Measurements from ENCODE around the gene KIF22.
"Not testable (repeated sequence)": the region's sequence is repeated elsewhere in the genome, so short reads cannot be mapped to it uniquely, and the experiment has no call there.

Gene KIF22

GRCh38 chr16:29815793-29816693 is 25.5 kb downstream of the KIF22 start, which contains the start of gene PAGR1:
TSS of gene PAGR1 (plus strand) at chr16:29816152. CDS start at chr16:29816526, 374 bp downstream.
- peak; percentile 98 for DNase-seq

DNA sequence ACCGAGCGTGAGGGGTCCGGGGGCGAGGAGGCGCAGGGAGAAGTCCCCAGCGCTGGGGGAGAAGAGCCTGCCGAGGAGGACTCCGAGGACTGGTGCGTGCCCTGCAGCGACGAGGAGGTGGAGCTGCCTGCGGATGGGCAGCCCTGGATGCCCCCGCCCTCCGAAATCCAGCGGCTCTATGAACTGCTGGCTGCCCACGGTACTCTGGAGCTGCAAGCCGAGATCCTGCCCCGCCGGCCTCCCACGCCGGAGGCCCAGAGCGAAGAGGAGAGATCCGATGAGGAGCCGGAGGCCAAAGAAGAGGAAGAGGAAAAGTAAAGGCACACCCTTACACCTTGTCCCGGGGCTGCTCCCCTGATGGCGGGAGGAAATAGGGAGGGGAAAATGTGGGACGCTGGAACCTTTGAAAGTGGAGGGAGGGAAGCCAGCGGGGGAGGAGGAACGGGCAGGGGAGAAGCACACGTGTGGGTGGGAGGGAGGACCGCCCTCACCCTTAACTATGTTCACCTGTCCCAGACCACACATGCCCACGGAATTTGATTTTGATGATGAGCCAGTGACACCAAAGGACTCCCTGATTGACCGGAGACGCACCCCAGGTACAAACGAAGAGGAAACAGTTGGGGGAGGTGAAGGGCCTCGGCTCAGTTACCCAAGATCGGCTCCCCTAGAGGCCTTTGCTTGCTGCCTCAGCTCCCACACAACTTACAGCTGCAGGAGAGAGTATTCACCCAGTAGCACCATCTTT is 26.3 kb downstream of the KIF22 start:
- DNase-seq: peak; percentile 66

DNA sequence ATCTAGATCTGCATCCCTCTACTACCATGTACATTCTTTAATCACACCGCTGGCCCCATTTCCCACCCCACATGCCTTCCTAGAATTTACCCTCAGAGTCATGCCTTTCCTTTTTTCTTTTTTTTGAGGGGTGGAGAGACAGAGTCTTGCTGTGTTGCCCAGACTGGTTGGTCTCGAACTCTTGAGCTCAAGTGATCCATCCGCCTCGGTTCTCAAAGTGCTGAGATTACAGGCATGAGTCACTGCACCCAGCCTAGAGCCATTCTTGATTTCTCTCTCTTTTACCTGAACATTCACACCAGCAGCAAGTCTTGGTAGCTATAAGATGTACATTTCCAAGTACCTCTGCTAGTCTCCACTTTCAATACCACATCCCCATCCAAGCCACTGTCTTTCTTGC is 27.5 kb downstream of the KIF22 start:
- no peak for DNase-seq

DNA sequence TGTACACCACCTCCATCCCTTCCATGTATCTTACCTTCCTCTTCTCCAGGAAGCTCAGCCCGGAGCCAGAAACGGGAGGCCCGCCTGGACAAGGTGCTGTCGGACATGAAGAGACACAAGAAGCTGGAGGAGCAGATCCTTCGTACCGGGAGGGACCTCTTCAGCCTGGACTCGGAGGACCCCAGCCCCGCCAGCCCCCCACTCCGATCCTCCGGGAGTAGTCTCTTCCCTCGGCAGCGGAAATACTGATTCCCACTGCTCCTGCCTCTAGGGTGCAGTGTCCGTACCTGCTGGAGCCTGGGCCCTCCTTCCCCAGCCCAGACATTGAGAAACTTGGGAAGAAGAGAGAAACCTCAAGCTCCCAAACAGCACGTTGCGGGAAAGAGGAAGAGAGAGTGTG is 29.0 kb downstream of the KIF22 start:
- no peak for DNase-seq

GRCh38 chr16:29820271-29820701 is 29.7 kb downstream of the KIF22 start, which contains the start of gene MVP:
TSS of gene MVP (plus strand) at chr16:29820462. CDS start at chr16:29830550, 10,088 bp downstream.
- DNase-seq: peak; percentile 62

- peak; percentile 48 for DNase-seq
Measured at GRCh38 chr16:29820730-29821642, 30.4 kb downstream of the KIF22 start.

- no peak for DNase-seq
Measured at GRCh38 chr16:29821643-29822115, 31.1 kb downstream of the KIF22 start.

- no peak for DNase-seq
Measured at GRCh38 chr16:29824589-29825144, 34.1 kb downstream of the KIF22 start.

DNA sequence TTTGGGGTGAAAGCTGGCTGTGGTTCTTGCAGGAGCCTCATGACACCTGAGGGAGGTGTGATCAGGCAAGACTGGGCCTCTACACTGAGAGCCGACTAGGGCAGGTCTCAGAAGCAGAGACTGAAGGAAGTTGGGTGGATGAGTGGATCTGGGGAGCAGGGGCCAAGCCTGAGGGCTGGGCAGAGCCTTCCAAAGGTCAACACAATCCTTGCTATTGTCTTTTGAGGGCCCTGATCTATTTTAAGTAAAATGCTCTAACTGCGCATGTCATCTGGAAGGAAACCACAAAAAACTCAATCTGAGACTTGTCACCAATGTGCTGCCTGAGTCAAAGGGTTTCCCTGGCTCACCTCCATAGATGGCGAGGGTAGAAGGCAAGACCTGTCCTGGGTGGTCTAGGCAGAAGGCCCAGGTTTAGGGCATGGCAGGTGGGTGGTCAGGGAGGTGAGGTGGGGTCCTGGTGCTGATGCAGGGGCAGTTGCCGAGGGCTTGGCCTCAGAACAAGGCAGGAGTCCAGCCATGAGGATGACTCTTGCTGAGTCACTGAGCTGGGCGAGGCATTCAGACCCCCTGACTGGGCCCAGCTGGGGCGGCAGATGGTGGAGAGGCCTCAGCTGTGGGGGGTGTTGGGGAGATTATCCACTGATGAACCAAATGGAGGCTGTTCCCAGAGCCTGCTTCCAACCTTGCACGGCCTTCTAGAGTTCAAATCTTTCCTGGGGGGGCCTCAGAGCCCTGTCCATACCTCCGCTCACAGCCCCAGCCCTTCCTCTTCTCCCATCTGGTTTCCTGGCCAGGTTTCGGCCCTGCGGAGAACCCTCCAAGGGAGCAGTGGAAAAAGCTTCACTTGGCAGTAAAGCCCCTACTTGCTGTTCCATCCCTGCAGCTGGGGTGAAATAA is 34.8 kb downstream of the KIF22 start:
- peak; percentile 63 for DNase-seq

- no peak for DNase-seq
Measured at GRCh38 chr16:29826342-29826695, 35.8 kb downstream of the KIF22 start.

GRCh38 chr16:29830774-29831173 is 40.2 kb downstream of the KIF22 start:
- DNase-seq: no peak

DNA sequence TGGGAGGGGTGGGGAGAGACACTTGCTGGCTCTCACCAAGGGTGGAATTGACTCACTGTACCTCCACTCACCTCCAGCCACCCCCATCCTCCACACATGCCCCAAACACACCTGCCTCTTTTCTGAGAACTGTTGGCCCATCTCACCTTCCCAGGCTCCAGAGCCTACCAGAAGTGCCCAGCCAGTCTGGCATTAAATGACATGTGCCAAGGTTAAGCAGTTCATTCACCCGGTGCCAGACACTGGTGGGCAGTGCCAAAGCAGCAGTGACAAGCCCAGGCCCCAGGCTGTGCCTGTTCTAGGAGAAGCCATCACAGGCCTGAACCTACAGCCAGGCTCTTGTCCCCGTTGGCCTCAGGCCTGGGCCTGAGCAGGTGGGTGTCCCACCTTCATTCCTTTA is 40.9 kb downstream of the KIF22 start:
- no peak for DNase-seq

DNA sequence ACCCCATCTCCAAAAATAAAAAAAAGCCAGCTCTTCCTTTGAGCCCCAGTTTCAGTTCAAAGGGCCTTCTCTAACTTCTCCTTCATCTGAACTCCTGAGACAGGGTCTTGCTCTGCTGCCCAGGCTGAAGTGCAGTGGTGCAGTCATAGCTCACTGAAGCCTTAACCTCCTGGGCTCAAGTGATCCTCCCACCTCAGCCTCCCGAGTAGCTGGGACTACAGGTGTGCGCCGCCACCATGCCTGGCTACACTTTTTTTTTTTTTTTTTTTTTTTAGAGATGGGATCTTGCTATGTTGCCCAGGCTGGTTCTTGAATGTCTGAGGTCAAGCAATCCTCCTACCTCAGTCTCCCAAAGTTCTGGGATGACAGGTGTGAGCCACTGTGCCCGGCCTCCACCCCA is 42.7 kb downstream of the KIF22 start:
- DNase-seq: not testable (repeated sequence)

DNA sequence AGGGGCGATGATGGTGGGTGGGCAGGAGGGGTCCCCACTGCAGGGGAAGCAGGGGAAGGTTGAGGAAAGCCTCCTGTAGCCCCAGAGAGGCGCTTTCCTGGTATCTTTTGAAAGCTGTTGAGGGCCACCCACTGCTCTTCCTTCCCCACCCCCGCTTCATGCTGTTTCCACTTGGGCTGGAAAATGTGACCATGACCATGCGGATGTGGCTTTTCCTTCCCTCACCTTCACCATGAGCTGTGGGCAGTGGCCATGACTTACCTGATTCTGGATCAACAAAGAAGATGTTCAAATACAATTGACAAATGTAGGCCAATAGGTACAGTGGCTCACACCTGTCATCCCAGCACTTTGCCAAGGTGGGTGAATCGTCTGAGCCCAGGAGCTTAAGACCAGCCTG is 43.5 kb downstream of the KIF22 start:
- no peak for DNase-seq

- DNase-seq: no peak
Measured at GRCh38 chr16:29835926-29836325, 45.4 kb downstream of the KIF22 start.

DNA sequence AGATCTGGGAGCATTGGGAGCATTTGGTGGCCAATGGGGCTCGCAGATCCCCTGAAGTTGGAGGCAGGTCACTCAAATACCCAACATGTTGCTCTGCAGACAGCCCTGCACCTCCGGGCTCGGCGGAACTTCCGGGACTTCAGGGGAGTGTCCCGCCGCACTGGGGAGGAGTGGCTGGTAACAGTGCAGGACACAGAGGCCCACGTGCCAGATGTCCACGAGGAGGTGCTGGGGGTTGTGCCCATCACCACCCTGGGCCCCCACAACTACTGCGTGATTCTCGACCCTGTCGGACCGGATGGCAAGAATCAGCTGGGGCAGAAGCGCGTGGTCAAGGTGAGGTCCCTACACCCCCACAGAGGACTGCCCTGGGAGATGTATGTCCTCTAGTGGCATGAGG is 46.1 kb downstream of the KIF22 start:
- no peak for DNase-seq

DNA sequence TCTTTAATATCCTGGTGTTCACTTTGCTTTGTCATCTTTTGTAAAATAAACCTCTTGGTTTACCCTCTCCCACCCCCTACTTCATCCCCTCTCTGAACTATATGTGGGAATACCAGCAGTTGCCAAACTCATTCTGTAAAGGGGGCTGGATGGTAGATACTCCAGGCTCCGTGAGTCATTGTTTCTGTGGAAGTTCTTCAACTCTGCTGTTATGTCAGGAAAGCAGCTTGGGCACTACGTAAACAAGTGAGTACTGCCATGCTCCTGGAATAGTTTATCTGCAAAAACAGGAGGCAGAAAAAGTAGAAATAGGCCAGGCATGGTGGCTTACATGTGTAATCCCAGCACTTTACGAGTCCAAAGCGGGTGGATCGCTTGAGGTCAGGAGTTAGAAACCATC is 47.3 kb downstream of the KIF22 start:
- no peak for DNase-seq

DNA sequence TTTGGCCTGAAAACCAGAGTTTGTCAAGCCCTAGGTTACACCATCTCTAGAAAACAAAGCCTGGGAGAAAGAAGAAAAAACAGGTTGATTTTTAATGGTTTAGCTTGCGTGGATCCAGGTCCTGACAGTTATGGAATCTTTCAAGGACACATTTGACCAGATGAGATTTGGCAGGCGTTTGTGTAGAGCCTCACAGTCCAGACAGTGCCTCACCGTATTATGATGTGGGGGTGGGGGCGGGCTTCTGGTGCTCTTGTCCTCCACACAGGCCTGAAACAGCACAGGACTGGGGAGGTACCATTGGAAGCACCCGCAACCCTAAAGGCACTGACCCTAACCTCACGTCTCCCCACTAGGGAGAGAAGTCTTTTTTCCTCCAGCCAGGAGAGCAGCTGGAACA is 49.3 kb downstream of the KIF22 start:
- no peak for DNase-seq

- no peak for DNase-seq
Measured at GRCh38 chr16:29840240-29840639, 49.7 kb downstream of the KIF22 start.

GRCh38 chr16:29841631-29842030 is 51.1 kb downstream of the KIF22 start:
- no peak for DNase-seq

- DNase-seq: no peak
Measured at GRCh38 chr16:29842732-29843346, 52.3 kb downstream of the KIF22 start.

Data from stimulated activated CD4-positive, alpha-beta T cell treated with anti-CD3 and anti-CD28 coated beads, Interleukin-4, amount 100 ng/mL, for 24 hours (primary cell).